Measurements from ENCODE around the gene FARS2. TPM values are rescaled to one million over a fixed set of nuclear protein-coding genes. Genes with fewer than 3 reads are reported as not detected.

Gene FARS2
- total RNA-seq, 4 donors from 2014 or later: 16.4 to 26.1 (median 21.4) TPM

DNA sequence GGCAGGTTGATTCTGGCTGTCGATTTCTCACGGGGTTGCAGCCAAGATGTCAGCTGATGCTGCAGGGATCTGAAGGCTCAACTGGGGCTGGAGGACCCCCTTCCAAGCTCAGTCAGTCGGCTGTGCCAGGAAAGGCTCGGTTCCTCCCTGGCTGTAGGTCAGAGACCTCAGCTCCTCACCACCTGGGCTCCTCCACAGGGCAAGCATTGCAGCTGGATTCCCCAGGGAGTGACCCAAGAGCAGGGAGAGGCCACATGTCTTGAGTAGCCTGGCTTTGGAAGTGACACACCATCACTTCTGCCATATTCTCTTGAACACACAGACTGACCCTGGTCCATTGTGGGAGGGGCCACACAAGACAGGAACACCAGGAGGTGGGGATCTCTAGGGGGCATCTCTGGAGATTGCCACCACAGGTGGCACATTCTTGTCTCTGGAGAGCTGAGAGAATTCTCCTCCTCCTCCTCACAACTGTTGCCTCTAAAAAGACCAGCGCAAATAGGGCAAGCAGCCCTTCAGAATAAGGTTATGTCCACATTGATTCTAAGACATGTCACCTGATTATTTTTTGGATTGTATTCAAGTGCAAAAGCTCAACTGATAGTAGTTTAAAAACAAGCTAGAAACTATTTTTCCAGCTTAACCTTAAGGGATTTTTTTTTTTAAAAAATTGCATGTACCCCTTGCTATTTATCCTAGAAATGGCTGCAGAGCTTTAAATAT lies 474.9 kb downstream of the FARS2 start:
- no peaks in the 10 kb centered on the region for H3K4me1 ChIP-seq
- H3K36me3 ChIP-seq: no peaks in the 10 kb centered on the region
- no peaks in the 10 kb centered on the region for H3K9me3 ChIP-seq
- DNase-seq (ENCODE audit: low spot score in 2 of 2): no peak
- H3K27ac ChIP-seq: no peak overlapping the region
- TF ChIP-seq EP300 (IDR thresholded peaks at IDR 0.05): no peak
- no peak for TF ChIP-seq CTCF (IDR thresholded peaks at IDR 0.05)
- TF ChIP-seq POLR2A (IDR thresholded peaks at IDR 0.05): no peak
- no peaks in the 10 kb centered on the region for H3K27me3 ChIP-seq
- H3K4me3 ChIP-seq: no peak overlapping the region
- 65 to 77% methylated on average over 5 of the region's 5 CpGs for WGBS, 2 donors

DNA sequence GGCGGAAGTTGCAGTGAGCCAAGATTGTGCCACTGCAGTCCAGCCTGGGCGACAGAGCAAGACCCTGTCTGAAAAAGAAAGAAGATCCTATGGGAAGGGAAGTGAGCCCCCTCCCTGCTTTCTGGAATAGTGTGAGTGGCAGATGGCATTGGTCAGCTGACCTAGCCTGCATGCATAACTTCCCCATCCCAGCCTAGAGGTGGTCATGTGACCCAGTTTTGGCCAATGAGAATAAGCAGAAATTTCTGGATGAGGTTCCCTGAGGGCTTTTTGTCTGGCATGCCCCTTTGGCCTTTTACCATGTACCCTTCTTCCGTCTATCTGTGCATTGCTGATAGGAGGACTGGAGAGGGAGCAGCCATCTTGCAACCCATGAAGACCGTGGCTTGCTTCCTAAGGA lies 476.1 kb downstream of the FARS2 start:
- no peaks in the 10 kb centered on the region for H3K27me3 ChIP-seq
- H3K9me3 ChIP-seq: no peaks in the 10 kb centered on the region
- H3K4me3 ChIP-seq: no peak overlapping the region
- no peaks in the 10 kb centered on the region for H3K36me3 ChIP-seq
- DNase-seq (ENCODE audit: low spot score in 2 of 2): no peak
- TF ChIP-seq POLR2A (IDR thresholded peaks at IDR 0.05) (no peak), EP300 (IDR thresholded peaks at IDR 0.05) (no peak), CTCF (IDR thresholded peaks at IDR 0.05) (no peak)
- 97 to 100% methylated on average over 4 of the region's 4 CpGs for whole genome bisulfite sequencing, 2 donors
- no peak overlapping the region for H3K27ac ChIP-seq
- no peaks in the 10 kb centered on the region for H3K4me1 ChIP-seq

DNA sequence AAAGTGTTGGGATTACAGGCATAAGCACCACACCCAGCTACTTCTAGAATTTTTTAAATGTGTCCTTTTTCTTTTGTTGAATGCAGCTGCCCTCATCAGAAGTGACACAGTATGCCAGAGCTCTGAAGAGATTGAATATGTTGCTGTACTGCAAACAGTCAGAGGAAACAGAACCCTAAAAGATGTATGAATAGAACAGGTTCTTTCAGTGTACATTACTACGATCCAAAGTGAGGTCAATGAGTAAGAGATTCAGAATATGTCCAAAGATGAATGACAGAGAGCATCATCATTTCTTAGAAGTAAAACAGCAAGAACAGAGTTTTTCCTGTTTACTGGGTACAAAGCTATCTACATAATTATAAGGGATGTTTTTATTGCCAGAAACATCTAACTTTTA lies 476.9 kb downstream of the FARS2 start:
- Histone ChIP-seq H3K27ac (no peak overlapping the region), H3K9me3 (no peaks in the 10 kb centered on the region), H3K4me3 (no peak overlapping the region), H3K27me3 (no peaks in the 10 kb centered on the region), H3K4me1 (no peaks in the 10 kb centered on the region), H3K36me3 (no peaks in the 10 kb centered on the region)
- TF ChIP-seq POLR2A (IDR thresholded peaks at IDR 0.05) (no peak), CTCF (IDR thresholded peaks at IDR 0.05) (no peak), EP300 (IDR thresholded peaks at IDR 0.05) (no peak)
- 57 to 66% methylated on average over 1 of the region's 1 CpG for WGBS, 2 donors
- DNase-seq (ENCODE audit: low spot score in 2 of 2): no peak

DNA sequence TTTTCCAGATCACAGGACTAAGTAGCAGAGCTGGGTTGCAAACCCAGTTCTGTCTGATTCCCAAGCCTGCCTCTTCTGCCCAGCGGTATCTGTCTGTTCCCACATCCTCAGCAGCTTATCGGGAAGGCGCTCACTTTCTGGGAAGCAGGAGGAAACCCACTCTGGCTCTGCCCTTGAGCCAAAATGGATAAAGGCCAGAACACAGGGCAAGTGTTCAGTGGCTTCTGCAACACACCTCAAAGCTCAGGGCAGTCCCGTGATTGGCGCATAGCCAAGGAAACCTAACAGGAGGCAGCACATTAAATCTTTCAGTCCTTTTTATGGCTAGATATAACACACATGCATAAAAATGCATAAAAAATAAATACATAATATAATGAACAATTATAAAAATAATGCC lies 483.2 kb downstream of the FARS2 start:
- 83 to 84% methylated on average over 5 of the region's 5 CpGs for WGBS, 2 donors
- Histone ChIP-seq H3K27me3 (no peaks in the 10 kb centered on the region), H3K4me1 (no peaks in the 10 kb centered on the region), H3K36me3 (no peaks in the 10 kb centered on the region), H3K27ac (no peak overlapping the region), H3K4me3 (no peak overlapping the region), H3K9me3 (no peaks in the 10 kb centered on the region)
- DNase-seq (ENCODE audit: low spot score in 2 of 2): no peak
- no peak for TF ChIP-seq EP300 (IDR thresholded peaks at IDR 0.05)
- TF ChIP-seq CTCF (IDR thresholded peaks at IDR 0.05): no peak
- TF ChIP-seq POLR2A (IDR thresholded peaks at IDR 0.05): no peak

GRCh38 chr6:5745081-5745480 lies 483.8 kb downstream of the FARS2 start:
- 90 to 95% methylated on average over 2 of the region's 2 CpGs for WGBS, 2 donors
- no peaks in the 10 kb centered on the region for H3K27me3 ChIP-seq
- TF ChIP-seq CTCF (IDR thresholded peaks at IDR 0.05): no peak
- TF ChIP-seq POLR2A (IDR thresholded peaks at IDR 0.05): no peak
- no peaks in the 10 kb centered on the region for H3K4me1 ChIP-seq
- H3K27ac ChIP-seq: no peak overlapping the region
- H3K36me3 ChIP-seq: no peaks in the 10 kb centered on the region
- DNase-seq (ENCODE audit: low spot score in 2 of 2): no peak
- H3K9me3 ChIP-seq: no peaks in the 10 kb centered on the region
- no peak overlapping the region for H3K4me3 ChIP-seq
